GM19324 (cell line): ENCODE results near the gene ZSWIM3.
"Not testable (repeated sequence)": the region's sequence is repeated elsewhere in the genome, so short reads cannot be mapped to it uniquely, and the experiment has no call there.

Experiments
- ATAC-seq: cut with Tn5 transposase; IDR thresholded peaks from one replicate; pipeline ENCODE4 v1.9.1; 2021; ENCODE audit warnings: mild to moderate bottlenecking, moderate library complexity; ENCODE audit not compliant: unreplicated experiment, low FRiP score

Gene ZSWIM3

GRCh38 chr20:45857114-45857881 lies at the start of gene ZSWIM3, which contains the start of gene ACOT8:
Gene ZSWIM3 (plus strand): TSS chr20:45857614. CDS start chr20:45857826, 212 bp downstream.
Gene ACOT8 (minus strand): TSS chr20:45857392. CDS start chr20:45857315, 77 bp downstream.
- ATAC-seq: peak; percentile 96

- no peak for ATAC-seq
Measured at GRCh38 chr20:45810191-45810970, 47.0 kb upstream of the ZSWIM3 start.

- ATAC-seq: peak; percentile 98
Measured at GRCh38 chr20:45812157-45813005, 45.0 kb upstream of the ZSWIM3 start, which contains the start of gene UBE2C. Gene UBE2C (plus strand): TSS chr20:45812644. CDS start chr20:45812696, 52 bp downstream.

- ATAC-seq: no peak
Measured at GRCh38 chr20:45813006-45813340, 44.4 kb upstream of the ZSWIM3 start.

- ATAC-seq: no peak
Measured at GRCh38 chr20:45813489-45813888, 43.9 kb upstream of the ZSWIM3 start.

- ATAC-seq: no peak
Measured at GRCh38 chr20:45814314-45814713, 43.1 kb upstream of the ZSWIM3 start.

- ATAC-seq: no peak
Measured at GRCh38 chr20:45816951-45817350, 40.5 kb upstream of the ZSWIM3 start.

GRCh38 chr20:45817376-45818194 lies 39.8 kb upstream of the ZSWIM3 start:
- no peak for ATAC-seq

GRCh38 chr20:45818239-45818638 lies 39.2 kb upstream of the ZSWIM3 start:
- no peak for ATAC-seq

- ATAC-seq: no peak
Measured at GRCh38 chr20:45819466-45819865, 37.9 kb upstream of the ZSWIM3 start.

GRCh38 chr20:45821947-45822346 lies 35.5 kb upstream of the ZSWIM3 start:
- ATAC-seq: no peak

GRCh38 chr20:45822857-45823256 lies 34.6 kb upstream of the ZSWIM3 start:
- ATAC-seq: no peak

GRCh38 chr20:45823949-45824835 lies 33.2 kb upstream of the ZSWIM3 start:
- ATAC-seq: no peak

GRCh38 chr20:45826381-45827019 lies 30.9 kb upstream of the ZSWIM3 start:
- no peak for ATAC-seq

- no peak for ATAC-seq
Measured at GRCh38 chr20:45827030-45827652, 30.3 kb upstream of the ZSWIM3 start, which contains the start of gene TNNC2. Gene TNNC2 (minus strand): TSS chr20:45827312. CDS start chr20:45827248, 64 bp downstream.

GRCh38 chr20:45827712-45828111 lies 29.7 kb upstream of the ZSWIM3 start:
- ATAC-seq: no peak

GRCh38 chr20:45828589-45828988 lies 28.8 kb upstream of the ZSWIM3 start:
- no peak for ATAC-seq

- not testable (repeated sequence) for ATAC-seq
Measured at GRCh38 chr20:45829673-45830106, 27.7 kb upstream of the ZSWIM3 start.
